GM12872 (cell line): ENCODE data around the gene AEBP2.

Experiments
- TF ChIP-seq, protein P1 (sequence below): IDR thresholded peaks from 3 replicates; pipeline ENCODE4 v1.5.1; 2011; ENCODE audit warnings: low read depth, mild to moderate bottlenecking, low read length, moderate library complexity; ENCODE audit not compliant: insufficient read depth

AEBP2 gene, protein sequence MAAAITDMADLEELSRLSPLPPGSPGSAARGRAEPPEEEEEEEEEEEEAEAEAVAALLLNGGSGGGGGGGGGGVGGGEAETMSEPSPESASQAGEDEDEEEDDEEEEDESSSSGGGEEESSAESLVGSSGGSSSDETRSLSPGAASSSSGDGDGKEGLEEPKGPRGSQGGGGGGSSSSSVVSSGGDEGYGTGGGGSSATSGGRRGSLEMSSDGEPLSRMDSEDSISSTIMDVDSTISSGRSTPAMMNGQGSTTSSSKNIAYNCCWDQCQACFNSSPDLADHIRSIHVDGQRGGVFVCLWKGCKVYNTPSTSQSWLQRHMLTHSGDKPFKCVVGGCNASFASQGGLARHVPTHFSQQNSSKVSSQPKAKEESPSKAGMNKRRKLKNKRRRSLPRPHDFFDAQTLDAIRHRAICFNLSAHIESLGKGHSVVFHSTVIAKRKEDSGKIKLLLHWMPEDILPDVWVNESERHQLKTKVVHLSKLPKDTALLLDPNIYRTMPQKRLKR

DNA sequence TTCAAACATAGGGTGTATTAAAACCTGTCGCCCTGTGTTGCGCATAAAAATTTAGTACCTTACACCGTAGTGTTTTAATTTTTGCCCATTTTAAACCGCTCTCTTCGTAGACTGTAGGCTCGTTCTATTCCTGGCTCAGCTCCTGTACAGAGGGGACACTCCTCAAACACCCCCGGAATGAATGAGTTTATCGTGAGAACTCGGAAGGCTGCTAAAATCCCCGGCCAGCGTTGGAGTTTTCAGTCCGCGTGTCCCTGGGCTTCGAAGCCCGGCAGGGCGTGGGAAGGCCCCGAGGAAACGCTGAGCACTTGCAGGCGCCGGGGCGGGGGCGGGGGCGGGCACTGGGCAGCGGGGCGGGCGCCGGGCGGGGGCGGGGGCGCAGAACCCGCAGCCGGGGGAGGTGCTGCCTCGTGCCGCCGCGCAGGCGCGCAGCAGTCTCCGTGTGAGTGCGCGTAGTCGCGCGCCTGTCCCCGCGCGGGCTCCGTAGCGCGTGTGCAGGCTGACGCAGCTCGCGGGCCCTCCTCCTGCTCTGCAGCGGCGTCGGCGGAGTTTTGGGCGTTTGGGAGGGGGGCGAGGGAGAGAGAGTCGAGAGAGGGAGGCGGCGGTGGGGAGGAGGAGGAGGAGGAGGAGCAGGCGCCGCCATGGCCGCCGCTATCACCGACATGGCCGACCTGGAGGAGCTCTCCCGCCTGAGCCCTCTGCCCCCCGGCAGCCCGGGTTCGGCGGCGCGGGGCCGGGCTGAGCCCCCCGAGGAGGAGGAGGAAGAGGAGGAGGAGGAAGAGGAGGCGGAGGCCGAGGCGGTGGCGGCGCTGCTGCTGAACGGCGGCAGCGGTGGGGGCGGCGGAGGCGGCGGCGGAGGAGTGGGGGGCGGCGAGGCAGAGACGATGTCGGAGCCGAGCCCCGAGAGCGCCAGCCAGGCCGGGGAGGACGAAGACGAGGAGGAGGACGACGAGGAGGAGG is at the start of gene AEBP2:
TSS of gene AEBP2 (plus strand) at position 434 of the 960 bp plus-strand sequence. CDS start at position 642, 208 bp downstream.
- TF ChIP-seq, protein P1, sequence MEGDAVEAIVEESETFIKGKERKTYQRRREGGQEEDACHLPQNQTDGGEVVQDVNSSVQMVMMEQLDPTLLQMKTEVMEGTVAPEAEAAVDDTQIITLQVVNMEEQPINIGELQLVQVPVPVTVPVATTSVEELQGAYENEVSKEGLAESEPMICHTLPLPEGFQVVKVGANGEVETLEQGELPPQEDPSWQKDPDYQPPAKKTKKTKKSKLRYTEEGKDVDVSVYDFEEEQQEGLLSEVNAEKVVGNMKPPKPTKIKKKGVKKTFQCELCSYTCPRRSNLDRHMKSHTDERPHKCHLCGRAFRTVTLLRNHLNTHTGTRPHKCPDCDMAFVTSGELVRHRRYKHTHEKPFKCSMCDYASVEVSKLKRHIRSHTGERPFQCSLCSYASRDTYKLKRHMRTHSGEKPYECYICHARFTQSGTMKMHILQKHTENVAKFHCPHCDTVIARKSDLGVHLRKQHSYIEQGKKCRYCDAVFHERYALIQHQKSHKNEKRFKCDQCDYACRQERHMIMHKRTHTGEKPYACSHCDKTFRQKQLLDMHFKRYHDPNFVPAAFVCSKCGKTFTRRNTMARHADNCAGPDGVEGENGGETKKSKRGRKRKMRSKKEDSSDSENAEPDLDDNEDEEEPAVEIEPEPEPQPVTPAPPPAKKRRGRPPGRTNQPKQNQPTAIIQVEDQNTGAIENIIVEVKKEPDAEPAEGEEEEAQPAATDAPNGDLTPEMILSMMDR = no peak

DNA sequence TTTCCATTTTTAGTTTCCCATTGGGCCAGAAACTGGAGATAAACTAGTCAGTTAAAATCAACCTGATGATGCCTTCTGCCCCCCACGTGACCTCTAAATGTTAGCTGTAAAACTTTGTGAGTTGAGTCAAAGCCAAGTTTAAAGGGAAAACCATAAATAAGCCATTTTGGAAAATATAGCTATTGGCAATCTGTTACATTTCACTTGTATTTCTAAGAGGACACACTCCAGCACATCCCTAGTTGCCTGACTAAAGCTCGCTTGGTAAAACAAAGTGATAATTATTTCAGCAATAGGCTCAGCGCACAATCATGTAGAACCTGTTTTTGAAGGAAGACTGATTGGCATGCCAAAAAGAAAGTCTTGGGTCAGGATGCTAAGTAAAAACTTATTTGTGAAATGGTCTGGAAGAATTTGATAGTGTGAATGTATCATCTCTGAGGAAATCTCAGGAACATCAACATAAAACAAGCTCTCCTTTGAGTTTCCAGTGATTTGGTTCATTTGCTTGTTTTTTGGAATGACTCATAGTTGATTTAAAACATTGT is 49.2 kb upstream of the AEBP2 start:
- TF ChIP-seq, protein P1 = no peak

DNA sequence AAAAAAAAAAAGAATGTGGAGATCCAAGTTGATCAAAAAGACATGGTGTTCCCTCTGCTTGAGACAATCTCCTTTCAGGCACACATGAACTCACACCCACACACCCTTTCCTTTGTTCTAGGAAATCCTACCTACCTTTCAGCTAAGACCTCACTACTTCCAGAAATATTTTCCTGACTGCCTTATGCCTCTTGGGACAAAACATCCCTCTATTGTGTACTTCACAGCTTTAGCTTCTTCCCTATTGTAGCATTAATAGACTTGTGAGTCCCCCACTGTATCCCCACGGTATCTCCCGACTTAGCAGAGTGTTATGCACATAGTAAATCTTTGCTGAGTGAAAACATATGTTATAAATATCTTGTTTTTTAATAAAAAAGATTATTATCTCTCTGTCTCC is 44.9 kb upstream of the AEBP2 start:
- TF ChIP-seq, protein P1 = no peak

DNA sequence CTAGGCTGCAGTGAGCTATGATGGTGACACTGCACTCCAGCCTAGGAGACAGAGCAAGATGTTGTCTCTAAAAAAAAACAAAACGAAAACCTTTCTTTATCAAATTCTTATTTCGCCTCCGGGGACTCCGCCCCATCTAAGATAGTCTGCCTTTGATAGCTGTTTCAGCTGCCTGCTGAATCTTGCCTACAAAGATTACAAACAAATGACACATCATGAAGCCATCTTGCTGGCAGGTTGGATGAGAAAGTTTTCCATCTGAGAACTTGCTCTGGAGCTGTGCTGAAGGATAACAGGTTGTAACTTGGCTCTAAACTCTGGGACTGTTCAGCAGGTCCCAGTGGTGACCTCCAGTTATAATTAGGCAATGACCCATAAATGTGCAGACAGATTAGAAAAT is 41.8 kb upstream of the AEBP2 start:
- TF ChIP-seq, protein P1 = no peak

DNA sequence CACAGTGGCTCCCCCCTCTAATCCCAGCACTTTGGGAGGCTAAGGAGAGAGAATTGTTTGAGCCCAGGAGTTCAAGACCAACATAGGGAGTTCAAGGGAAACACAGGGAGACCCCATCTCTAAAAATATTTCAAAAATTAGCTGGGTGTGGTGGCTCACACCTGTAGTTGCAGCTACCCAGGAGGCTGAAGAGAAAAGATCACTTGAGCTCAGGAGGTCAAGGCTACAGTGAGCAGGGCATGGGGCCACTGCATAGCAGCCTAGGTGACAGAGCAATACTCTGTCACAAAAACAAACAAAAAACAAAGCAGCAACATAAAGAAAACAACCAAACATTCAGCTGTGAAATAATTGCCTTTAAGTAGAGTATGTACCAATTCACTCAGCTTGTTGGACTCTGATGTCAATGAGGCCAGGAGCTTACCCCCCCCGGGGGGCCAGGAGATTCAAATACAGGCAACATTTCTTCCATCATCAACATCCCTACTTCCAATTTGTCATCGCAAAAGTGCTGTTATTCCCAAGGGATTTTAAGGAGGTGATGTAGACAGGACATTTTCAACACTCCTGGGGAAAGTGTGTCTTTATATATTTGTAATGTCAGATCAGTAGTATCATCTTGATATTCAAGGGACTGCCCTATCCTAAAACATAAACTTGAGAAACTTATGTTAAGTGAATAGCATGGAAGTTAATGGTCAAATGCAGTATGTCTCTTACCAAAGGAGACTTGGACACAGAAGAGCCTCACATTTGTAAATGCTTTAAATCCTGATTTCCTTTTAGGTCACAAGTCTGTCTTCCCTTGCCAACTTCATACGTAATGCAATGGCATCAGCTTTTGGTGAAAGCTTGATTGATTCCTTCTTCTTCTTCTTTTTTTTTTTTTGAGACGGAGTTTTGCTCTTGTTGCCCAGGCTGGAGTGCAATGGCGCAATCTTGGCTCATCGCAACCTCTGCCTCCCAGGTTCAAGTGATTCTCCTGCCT is 40.6 kb upstream of the AEBP2 start:
- TF ChIP-seq, protein P1 = no peak

DNA sequence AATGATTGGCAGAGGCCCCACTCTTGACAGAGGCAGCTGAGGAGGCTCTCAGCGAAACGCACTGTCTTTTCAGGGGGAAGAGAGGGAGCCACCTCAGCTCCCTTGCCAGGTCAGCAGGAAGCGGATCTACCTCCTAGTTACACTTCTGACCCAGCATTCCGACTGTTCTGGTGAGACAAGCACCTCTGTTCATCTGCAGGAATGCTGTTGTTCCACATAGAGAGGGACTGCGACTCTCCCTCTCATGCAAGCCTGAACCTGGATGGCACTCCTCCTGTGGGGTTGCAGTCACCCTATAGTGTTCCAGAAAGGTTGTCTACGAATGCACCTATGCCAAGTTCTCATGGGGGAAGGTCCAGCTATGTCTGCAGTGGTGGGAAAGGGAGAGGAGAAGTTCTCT is 37.1 kb upstream of the AEBP2 start:
- TF ChIP-seq, protein P1 = no peak
